H9 (cell line): ENCODE data around the gene PHACTR4. TPM values are rescaled to one million over a fixed set of nuclear protein-coding genes. Genes with fewer than 3 reads are reported as not detected.

Source experiments
- DNase-seq: peaks from one replicate; pipeline ENCODE4 v3.0.0-alpha.2; 2017
- H2AFZ ChIP-seq: one replicate; pipeline ENCODE4 v1.6.1; 2013; ENCODE audit warnings: mild to moderate bottlenecking, low read length, control low read depth, moderate library complexity
- H2AK5ac ChIP-seq: 2 replicates; pipeline ENCODE4 v1.6.1; 2013; ENCODE audit warnings: low read length, control low read depth, mixed read lengths; ENCODE audit not compliant: insufficient read length
- H2BK120ac ChIP-seq: one replicate; pipeline ENCODE4 v1.6.1; 2013; ENCODE audit warnings: low read depth, mild to moderate bottlenecking, low read length, control low read depth, inconsistent platforms; ENCODE audit not compliant: poor library complexity, severe bottlenecking
- H2BK12ac ChIP-seq: 2 replicates; pipeline ENCODE4 v1.6.1; 2013; ENCODE audit warnings: low read length, control low read depth, mixed read lengths, low read depth; ENCODE audit not compliant: insufficient read length
- H2BK15ac ChIP-seq: 2 replicates; pipeline ENCODE4 v1.6.1; 2013; ENCODE audit warnings: low read depth, low read length, control low read depth
- H2BK20ac ChIP-seq: one replicate; pipeline ENCODE4 v1.6.1; 2013; ENCODE audit warnings: low read depth, mild to moderate bottlenecking, low read length, control low read depth, inconsistent platforms; ENCODE audit not compliant: poor library complexity, severe bottlenecking
- H2BK5ac ChIP-seq: 2 replicates; pipeline ENCODE4 v1.6.1; 2013; ENCODE audit warnings: low read length, control low read depth, mixed read lengths; ENCODE audit not compliant: insufficient read length
- H3K14ac ChIP-seq: 2 replicates; pipeline ENCODE4 v1.6.1; 2013; ENCODE audit warnings: low read length, control low read depth; ENCODE audit not compliant: insufficient read depth
- H3K18ac ChIP-seq: 2 replicates; pipeline ENCODE4 v1.6.1; 2013; ENCODE audit warnings: low read depth, mild to moderate bottlenecking, mixed read lengths, low read length, control low read depth; ENCODE audit not compliant: insufficient read length
- H3K23ac ChIP-seq: 2 replicates; pipeline ENCODE4 v1.6.1; 2013; ENCODE audit warnings: low read length, control low read depth, mixed read lengths, low read depth; ENCODE audit not compliant: insufficient read length
- H3K23me2 ChIP-seq: 2 replicates; pipeline ENCODE4 v1.6.1; 2013; ENCODE audit warnings: low read depth, mild to moderate bottlenecking, mixed read lengths, low read length, control low read depth; ENCODE audit not compliant: insufficient read length, poor library complexity, severe bottlenecking
- H3K27ac ChIP-seq: 2 replicates; pipeline ENCODE4 v1.5.1; 2013; ENCODE audit warnings: low read length, control low read depth, mixed read lengths, low read depth; ENCODE audit not compliant: insufficient read length
- H3K27me3 ChIP-seq: 2 replicates; pipeline ENCODE4 v1.6.1; 2013; ENCODE audit warnings: low read length, control low read depth, inconsistent platforms; ENCODE audit not compliant: insufficient read depth
- H3K4ac ChIP-seq: 2 replicates; pipeline ENCODE4 v1.6.1; 2013; ENCODE audit warnings: low read depth, mild to moderate bottlenecking, control low read depth, inconsistent platforms, low read length, moderate library complexity
- H3K4me1 ChIP-seq: 2 replicates; pipeline ENCODE4 v1.6.1; 2013; ENCODE audit warnings: low read length, control low read depth, inconsistent platforms; ENCODE audit not compliant: insufficient read depth
- H3K4me2 ChIP-seq: 2 replicates; pipeline ENCODE4 v1.6.1; 2013; ENCODE audit warnings: low read length, control low read depth, mixed read lengths; ENCODE audit not compliant: insufficient read length, insufficient read depth
- H3K56ac ChIP-seq: 2 replicates; pipeline ENCODE4 v1.6.1; 2013; ENCODE audit warnings: low read depth, mild to moderate bottlenecking, mixed read lengths, low read length, control low read depth; ENCODE audit not compliant: insufficient read length
- H3K79me1 ChIP-seq: 2 replicates; pipeline ENCODE4 v1.6.1; 2013; ENCODE audit warnings: low read depth, mild to moderate bottlenecking, moderate library complexity, low read length, control low read depth, inconsistent platforms; ENCODE audit not compliant: insufficient read depth, poor library complexity, severe bottlenecking
- H3K79me2 ChIP-seq: 2 replicates; pipeline ENCODE4 v1.6.1; 2013; ENCODE audit warnings: low read length, control low read depth, inconsistent platforms; ENCODE audit not compliant: insufficient read depth
- H3K9ac ChIP-seq: 2 replicates; pipeline ENCODE4 v1.6.1; 2013; ENCODE audit warnings: low read length, control low read depth, mixed read lengths; ENCODE audit not compliant: insufficient read length; ENCODE audit errors: extremely low read depth
- H3K9me3 ChIP-seq: one replicate; pipeline ENCODE4 v1.6.1; 2013; ENCODE audit warnings: low read depth, low read length, inconsistent platforms; ENCODE audit not compliant: control insufficient read depth
- H3T11ph ChIP-seq: one replicate; pipeline ENCODE4 v1.6.1; 2013; ENCODE audit warnings: mild to moderate bottlenecking, low read length, control low read depth, inconsistent platforms
- H4K20me1 ChIP-seq: one replicate; pipeline ENCODE4 v1.6.1; 2013; ENCODE audit not compliant: control insufficient read depth, insufficient read length, insufficient read depth
- H4K5ac ChIP-seq: 2 replicates; pipeline ENCODE4 v1.6.1; 2013; ENCODE audit warnings: low read depth, mild to moderate bottlenecking, mixed read lengths, low read length, control low read depth; ENCODE audit not compliant: insufficient read length
- H4K8ac ChIP-seq: replicated peaks from 2 replicates; pipeline ENCODE4 v1.6.1; 2013; ENCODE audit warnings: low read length, control low read depth, mixed read lengths, low read depth; ENCODE audit not compliant: insufficient read length
- H4K91ac ChIP-seq: 2 replicates; pipeline ENCODE4 v1.6.1; 2013; ENCODE audit warnings: low read depth, mild to moderate bottlenecking, moderate library complexity, mixed read lengths, low read length, control low read depth; ENCODE audit not compliant: insufficient read length
- H3K27ac Mint-ChIP-seq, 3 experiments: 2 replicates in 2 of 3; 3 replicates in 1 of 3; pipeline ENCODE4 v1.8.0; 2020 to 2021; ENCODE audit warnings: mixed read lengths in 3 of 3, mild to moderate bottlenecking in 1 of 3, moderate library complexity in 1 of 3
- H3K27me3 Mint-ChIP-seq: 2 replicates; pipeline ENCODE4 v1.8.0; 2021; ENCODE audit warnings: low read depth, mild to moderate bottlenecking, moderate library complexity, mixed read lengths
- H3K36me3 Mint-ChIP-seq, 3 experiments: 2 replicates in 2 of 3; 3 replicates in 1 of 3; pipeline ENCODE4 v1.8.0; 2020 to 2021; ENCODE audit warnings: low read depth in 3 of 3, mixed read lengths in 3 of 3; ENCODE audit not compliant: insufficient read depth in 1 of 3
- H3K4me1 Mint-ChIP-seq, 2 experiments: 2 replicates each; pipeline ENCODE4 v1.8.0; 2020; ENCODE audit warnings: mixed read lengths in 2 of 2
- H3K4me3 Mint-ChIP-seq, 2 experiments: 2 replicates in 1 of 2; 3 replicates in 1 of 2; pipeline ENCODE4 v1.8.0; 2020 to 2021; ENCODE audit warnings: mild to moderate bottlenecking in 2 of 2, mixed read lengths in 2 of 2, moderate library complexity in 1 of 2
- H3K9me3 Mint-ChIP-seq, 2 experiments: 2 replicates in 1 of 2; 3 replicates in 1 of 2; pipeline ENCODE4 v1.8.0; 2020; ENCODE audit warnings: mild to moderate bottlenecking in 2 of 2, mixed read lengths in 2 of 2, moderate library complexity in 1 of 2
- whole genome bisulfite sequencing: extraction: QIAGEN DNeasy Blood & Tissue Kit; methylation state at CpG from one replicate; pipeline ENCODE4 v1.1.7; 2013; ENCODE audit warnings: missing lambda C conversion rate, low lambda C conversion rate, mixed read lengths; ENCODE audit not compliant: insufficient read length; ENCODE audit errors: extremely low coverage; 5-methylcytosine and 5-hydroxymethylcytosine counted together
- total RNA-seq: library from RNA; stranded (reverse); gene quantifications from 2 replicates; pipeline ENCODE4 v1.2.1, GENCODE V29; 2021
- TF ChIP-seq, protein P1 (sequence below): fragments of 200-600 bp; sonication (generic); conservative IDR thresholded peaks from 3 replicates; pipeline ENCODE4 v1.8.0; 2021; ENCODE audit warnings: antibody characterized with exemption, mild to moderate bottlenecking

The PHACTR4 gene
- total RNA-seq, 1 experiment from 2014 or later = 54.0 TPM

DNA sequence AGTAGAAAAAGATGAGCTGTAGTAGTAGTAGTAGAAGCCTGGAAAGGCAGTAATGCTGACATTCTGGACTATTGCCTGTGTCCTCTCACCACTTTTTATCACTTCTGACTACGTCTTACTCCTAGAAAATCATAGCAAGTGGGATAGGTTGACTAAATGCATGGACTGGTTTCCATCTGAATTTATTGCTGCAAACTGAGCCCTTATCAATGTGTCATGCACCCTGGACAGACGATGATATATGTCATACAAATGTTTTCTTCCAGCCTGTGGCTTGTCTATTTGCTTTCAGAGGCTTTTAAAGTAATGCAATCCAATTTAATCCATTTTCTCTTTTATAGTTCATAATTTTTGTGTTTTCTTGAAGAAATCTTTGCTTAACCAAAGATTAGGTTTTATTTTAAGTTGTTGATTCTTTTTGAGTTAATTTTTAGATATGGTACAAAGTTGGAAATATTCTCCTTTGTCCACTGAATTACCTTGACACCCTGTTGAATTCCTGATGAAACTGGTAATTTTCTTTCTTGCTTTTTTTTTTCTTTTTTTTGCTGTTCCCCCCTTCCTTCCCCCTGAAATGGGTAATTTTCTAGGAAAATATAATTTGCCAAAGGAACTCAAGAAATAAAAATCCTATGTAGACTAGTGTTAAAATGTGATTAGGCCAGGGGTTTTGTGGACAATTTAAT is 47.1 kb downstream of the PHACTR4 start:
- Histone ChIP-seq H4K5ac (no peak overlapping the region), H3K23ac (no peak overlapping the region), H3K23me2 (no peaks in the 10 kb centered on the region), H3K27ac (no peak overlapping the region), H2BK120ac (no peak overlapping the region), H3K9me3 (no peaks in the 10 kb centered on the region), H3T11ph (no peak overlapping the region), H2AFZ (no peak overlapping the region), H3K4me2 (no peak overlapping the region), H2BK20ac (no peak overlapping the region), H3K79me2 (peaks cover 3% of the 10 kb centered on the region; the same call in 1 of the 2 replicates), H3K56ac (no peak overlapping the region), H2AK5ac (no peak overlapping the region), H3K9ac (peak overlapping the region; percentile 44), H2BK12ac (no peak overlapping the region), H2BK15ac (no peak overlapping the region), H3K4ac (no peak overlapping the region), H3K18ac (no peak overlapping the region), H4K8ac (no peak overlapping the region), H3K79me1 (no peaks in the 10 kb centered on the region), H3K27me3 (no peaks in the 10 kb centered on the region), H3K4me1 (peaks cover 2% of the 10 kb centered on the region; the same call in 1 of the 2 replicates), H3K14ac (no peak overlapping the region), H4K91ac (no peak overlapping the region), H4K20me1 (no peaks in the 10 kb centered on the region), H2BK5ac (no peak overlapping the region)
- no peak for DNase-seq
- Mint-ChIP-seq H3K4me3 (no peak overlapping the region), H3K27me3 (no peaks in the 10 kb centered on the region), H3K4me1 (peaks cover 22 to 28% of the 10 kb centered on the region in 2 experiments), H3K9me3 (no peaks in the 10 kb centered on the region), H3K27ac (peak overlapping the region in 1 of 3 experiments; percentile 87; a peak in 4 of 7 replicates), H3K36me3 (peaks cover 0 to 6% (median 0%) of the 10 kb centered on the region in 3 experiments; a peak in 3 of 7 replicates)
- TF ChIP-seq, protein P1, sequence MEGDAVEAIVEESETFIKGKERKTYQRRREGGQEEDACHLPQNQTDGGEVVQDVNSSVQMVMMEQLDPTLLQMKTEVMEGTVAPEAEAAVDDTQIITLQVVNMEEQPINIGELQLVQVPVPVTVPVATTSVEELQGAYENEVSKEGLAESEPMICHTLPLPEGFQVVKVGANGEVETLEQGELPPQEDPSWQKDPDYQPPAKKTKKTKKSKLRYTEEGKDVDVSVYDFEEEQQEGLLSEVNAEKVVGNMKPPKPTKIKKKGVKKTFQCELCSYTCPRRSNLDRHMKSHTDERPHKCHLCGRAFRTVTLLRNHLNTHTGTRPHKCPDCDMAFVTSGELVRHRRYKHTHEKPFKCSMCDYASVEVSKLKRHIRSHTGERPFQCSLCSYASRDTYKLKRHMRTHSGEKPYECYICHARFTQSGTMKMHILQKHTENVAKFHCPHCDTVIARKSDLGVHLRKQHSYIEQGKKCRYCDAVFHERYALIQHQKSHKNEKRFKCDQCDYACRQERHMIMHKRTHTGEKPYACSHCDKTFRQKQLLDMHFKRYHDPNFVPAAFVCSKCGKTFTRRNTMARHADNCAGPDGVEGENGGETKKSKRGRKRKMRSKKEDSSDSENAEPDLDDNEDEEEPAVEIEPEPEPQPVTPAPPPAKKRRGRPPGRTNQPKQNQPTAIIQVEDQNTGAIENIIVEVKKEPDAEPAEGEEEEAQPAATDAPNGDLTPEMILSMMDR = no peak
- no CpG with 5 or more reads among the region's 2 CpGs for WGBS
